GM19023 (cell line): ENCODE data around the gene SGCA.

ENCODE experiments used
- ATAC-seq: cut with Tn5 transposase; IDR thresholded peaks from one replicate; pipeline ENCODE4 v1.9.1; 2021; ENCODE audit warnings: mild to moderate bottlenecking, moderate library complexity; ENCODE audit not compliant: unreplicated experiment

SGCA gene

GRCh38 chr17:50206604-50207293 is 40.9 kb downstream of the SGCA start:
- no peak for ATAC-seq

GRCh38 chr17:50207315-50207714 is 41.5 kb downstream of the SGCA start:
- ATAC-seq = no peak

- no peak for ATAC-seq
Measured at GRCh38 chr17:50207792-50208567, 42.2 kb downstream of the SGCA start.

GRCh38 chr17:50208611-50209061 is 42.8 kb downstream of the SGCA start:
- ATAC-seq = no peak

GRCh38 chr17:50209133-50209471 is 43.3 kb downstream of the SGCA start:
- no peak for ATAC-seq

GRCh38 chr17:50209472-50210239 is 43.9 kb downstream of the SGCA start:
- no peak for ATAC-seq

GRCh38 chr17:50210240-50211225 is 44.7 kb downstream of the SGCA start:
- no peak for ATAC-seq

GRCh38 chr17:50211249-50212120 is 45.7 kb downstream of the SGCA start:
- no peak for ATAC-seq

GRCh38 chr17:50212121-50212843 is 46.5 kb downstream of the SGCA start:
- ATAC-seq = no peak

- peak; percentile 67 for ATAC-seq
Measured at GRCh38 chr17:50213026-50214022, 47.5 kb downstream of the SGCA start.

- no peak for ATAC-seq
Measured at GRCh38 chr17:50214976-50215760, 49.4 kb downstream of the SGCA start.

GRCh38 chr17:50217591-50217990 is 51.8 kb downstream of the SGCA start:
- ATAC-seq = no peak

- no peak for ATAC-seq
Measured at GRCh38 chr17:50218071-50218759, 52.4 kb downstream of the SGCA start.

- ATAC-seq = no peak
Measured at GRCh38 chr17:50218771-50219315, 53.0 kb downstream of the SGCA start.

GRCh38 chr17:50219342-50219741 is 53.5 kb downstream of the SGCA start:
- no peak for ATAC-seq

GRCh38 chr17:50219939-50220465 is 54.2 kb downstream of the SGCA start:
- no peak for ATAC-seq
